ENCODE measurements around the gene ENPP1.

The ENPP1 gene

DNA sequence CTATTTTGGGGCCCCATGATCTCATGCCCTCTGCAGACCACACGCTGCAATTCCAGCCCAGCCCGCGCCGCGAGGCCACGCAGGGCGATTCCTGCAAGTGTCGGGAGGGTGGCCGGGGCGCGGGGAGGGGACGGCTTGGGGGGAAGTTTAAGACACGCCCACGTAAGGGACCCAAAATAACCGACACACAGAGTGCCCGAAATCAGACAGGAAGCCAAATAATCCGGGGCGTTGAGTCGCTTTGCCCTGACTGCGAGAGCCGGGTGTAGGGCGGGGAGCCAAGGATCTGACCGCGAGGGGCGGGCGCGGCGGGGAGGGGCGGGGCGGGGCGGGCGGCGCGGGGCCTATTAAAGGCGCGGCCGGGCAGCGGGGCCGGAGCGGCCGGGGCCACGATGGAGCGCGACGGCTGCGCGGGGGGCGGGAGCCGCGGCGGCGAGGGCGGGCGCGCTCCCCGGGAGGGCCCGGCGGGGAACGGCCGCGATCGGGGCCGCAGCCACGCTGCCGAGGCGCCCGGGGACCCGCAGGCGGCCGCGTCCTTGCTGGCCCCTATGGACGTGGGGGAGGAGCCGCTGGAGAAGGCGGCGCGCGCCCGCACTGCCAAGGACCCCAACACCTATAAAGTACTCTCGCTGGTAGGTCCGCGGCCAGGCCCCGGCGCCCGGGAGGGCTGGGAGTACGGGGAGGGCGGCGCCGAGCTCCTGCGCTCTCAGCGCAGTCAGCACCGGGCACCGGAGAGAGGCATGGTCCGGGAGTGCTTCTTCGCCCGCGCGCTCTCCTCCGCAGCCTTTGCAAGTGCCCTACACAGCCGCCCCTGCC is at the start of gene ENPP1:
Gene ENPP1 (plus strand): TSS at position 377 of the 816 bp plus-strand sequence. CDS start 16 bp downstream, at position 393.
- no peak for FAIRE-seq

DNA sequence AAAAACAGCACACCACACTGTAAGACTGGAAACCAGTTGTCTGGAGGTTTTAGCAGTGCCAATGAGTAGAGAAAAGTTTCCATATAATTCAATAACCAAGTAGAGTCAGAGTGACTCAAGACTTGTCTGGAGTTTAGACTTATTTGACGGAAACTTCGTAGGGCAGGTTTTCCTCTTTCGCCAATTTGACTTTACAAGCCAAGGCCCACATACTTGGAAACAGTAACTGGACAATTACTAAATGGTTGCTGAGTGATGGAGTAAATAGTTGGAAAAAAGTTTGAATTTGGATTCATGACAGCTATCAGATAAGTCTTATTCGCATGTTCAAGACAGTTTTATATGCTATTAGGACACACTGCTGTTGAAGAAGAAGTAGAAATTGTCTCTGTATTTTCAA is 48.9 kb upstream of the ENPP1 start:
- FAIRE-seq: no peak

DNA sequence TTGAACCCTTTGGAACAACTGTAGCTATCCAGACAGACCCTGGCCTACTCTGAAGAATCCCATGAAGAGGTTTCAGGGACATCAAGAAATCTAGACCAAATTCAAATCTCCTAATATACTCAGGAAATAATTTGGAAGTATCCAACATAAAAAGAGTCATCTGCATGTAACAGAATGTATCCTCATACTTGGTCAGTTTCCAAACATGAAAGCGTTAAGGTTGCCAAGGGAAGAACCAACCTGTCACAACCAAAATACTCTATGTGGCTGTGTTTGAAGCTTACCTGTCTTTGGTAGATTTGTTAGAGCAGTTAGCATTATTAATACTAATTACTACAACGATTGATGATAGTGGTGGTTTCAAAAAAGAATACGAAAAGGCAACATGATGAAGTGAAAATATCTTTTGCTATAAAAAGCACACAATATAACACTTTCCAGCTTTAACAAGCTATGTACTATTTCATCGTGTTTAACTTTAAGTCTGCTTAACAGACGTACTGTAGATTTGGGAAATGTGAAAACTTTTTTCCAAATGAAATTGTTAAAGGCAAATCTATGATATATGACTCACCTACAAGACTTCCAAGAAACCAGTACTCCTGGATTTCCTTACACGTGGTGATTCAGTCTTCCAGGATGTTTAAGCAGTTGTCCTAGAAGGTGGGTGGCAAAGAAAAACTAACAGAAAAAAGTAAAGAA is 46.6 kb upstream of the ENPP1 start:
- FAIRE-seq: no peak

DNA sequence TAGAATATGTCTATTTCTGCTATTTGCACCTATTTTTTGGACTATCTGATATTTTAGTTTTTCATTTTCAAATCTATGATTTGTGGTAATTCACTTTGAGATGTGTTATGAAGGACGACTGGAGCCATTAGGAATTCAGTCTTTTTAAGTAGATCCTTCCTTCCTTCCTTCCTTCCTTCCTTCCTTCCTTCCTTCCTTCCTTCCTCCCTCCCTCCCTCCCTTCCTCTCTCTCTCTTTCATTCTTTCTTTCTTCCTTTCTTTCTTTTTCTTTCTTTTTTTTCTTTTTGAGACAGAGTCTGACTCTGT is 46.1 kb upstream of the ENPP1 start:
- FAIRE-seq: no peak

DNA sequence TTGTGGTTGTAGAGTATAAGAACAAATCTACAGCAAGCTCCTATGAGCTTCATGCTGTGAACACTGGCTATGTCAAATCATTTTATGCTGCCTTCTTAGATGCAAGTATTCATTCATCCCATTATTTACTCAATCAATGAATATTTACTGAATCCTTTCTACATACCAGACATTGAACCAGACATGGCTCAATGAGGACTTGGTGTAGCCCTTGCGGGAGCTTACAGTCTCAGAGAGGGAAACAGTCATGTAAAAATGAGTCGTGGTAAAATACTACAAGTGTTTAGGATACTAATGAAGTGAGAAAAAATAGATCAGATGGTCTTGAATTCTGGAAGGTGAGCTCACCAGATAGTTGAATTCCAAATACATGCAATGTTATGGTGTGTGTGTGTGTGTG is 44.8 kb upstream of the ENPP1 start:
- no peak for FAIRE-seq

DNA sequence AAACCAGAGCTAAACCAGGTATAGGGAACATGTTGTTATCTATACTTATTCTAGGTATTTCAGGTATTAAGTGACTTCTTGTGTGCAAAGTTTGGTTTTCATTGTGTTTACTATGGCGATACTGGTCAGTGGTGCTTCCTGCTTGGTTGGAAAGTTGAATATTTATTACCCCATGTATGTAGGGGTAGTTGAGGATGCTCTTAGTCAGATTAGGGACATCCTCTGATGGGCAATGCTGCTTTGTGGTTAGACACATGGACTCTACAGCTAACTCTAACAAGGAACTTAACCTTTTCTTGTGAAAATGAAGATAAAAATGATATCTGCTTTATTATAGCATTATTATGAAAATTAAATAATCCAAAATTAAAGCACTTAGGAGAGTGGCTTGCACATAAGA is 44.1 kb upstream of the ENPP1 start:
- no peak for FAIRE-seq

DNA sequence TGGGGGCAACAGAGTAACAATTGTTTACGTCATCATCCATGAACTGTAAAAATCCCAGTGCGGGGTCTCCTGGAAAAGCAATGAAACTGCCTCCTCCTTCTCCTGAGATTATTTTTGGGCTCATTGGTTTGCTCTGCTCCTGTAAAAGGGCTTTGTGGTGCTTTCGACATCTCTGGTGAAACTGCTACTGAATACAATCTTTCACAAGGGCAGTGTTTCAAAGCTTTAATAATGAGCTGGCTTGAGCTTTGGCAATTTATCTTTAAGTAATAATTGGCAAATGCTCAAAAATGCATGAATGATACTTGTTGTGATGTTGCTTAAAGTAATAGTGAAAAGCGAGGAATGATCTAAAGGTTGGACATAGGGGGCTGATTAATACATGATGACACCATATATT is 43.5 kb upstream of the ENPP1 start:
- FAIRE-seq: no peak

DNA sequence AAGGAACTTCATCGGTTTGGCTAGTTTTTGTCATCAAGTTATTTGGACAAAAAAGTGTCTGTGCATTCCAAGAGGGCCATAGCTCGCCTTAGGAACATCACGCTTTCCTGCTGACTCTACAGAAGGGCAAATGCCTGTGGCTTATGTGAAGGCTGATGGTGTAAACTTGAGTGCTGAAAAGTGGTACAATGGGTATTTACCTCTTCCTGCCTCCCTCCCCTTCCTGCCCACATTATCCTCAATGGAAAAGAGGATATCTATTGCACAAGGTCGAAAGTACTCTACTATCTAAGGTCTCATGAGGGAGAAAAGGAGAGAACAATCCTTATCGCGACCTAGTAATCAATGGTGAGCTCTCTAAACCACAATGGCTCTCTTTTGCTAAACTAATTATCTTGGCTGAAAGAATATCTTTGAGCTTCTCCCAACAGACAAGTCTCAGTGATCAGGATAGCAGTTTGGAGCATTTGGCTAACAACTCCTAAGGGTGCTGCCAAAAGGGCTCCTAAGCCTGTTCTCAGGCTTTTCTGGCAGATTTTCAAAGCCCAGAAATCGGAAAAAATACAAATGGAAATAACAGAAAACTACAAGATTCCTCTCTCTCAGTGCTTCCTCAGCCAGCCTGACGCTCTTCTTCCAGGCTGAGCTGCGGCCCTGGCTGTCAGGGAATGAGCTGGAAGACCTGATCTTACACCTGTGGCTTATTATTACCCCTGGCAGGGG is 42.6 kb upstream of the ENPP1 start:
- FAIRE-seq: no peak

DNA sequence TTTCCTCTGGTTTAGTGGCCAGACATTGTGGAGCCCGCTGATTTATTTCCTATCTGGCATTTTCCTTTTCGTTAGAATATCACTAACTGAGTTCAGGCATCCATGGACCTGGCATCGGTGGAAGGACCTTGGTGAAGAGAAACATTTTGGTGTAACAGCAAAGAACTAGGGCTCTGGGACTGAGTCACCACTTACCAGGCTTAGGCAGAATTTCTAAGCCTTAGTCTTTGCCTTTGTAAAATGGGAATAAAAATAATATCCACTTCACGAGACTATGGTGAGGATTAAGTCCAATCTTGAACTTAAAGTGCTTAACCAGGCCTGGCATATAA is 42.0 kb upstream of the ENPP1 start:
- FAIRE-seq: no peak

DNA sequence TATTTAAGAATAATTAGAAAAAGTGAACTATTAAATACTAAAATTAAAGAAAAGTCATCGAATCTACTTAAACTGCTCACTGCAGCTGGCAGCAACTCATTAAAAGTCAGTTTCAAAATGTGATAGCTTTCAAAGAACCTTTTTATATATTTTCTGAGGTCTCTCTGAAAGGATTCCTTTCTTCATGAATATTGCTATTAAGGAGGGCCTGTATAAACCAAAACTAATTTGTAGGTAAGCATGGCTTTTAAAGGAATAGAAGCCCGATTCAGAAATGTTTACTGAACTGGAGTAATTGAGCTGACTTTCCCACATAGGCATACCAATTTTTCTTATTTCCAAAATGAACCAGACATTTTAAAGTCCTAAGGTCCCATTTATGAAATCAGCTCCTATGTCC is 41.2 kb upstream of the ENPP1 start:
- no peak for FAIRE-seq

DNA sequence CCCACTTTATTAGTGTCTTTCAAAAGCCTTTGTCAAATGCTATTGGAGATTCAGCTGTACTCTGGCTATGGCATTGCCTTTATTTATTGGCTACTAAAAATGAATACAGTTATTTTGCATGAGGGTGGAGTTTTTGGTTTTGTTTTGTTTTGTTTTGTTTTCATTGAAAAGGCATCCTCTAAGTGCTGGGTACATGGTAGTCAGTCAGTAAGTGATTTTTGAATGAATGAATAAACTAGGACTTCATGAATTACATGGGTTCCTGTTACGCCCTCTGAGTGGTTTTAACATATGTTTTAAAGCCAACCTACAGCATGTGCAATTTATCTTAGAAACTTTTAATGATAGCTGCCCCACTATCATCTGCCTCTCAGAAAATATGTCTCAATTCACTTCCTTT is 38.9 kb upstream of the ENPP1 start:
- no peak for FAIRE-seq

DNA sequence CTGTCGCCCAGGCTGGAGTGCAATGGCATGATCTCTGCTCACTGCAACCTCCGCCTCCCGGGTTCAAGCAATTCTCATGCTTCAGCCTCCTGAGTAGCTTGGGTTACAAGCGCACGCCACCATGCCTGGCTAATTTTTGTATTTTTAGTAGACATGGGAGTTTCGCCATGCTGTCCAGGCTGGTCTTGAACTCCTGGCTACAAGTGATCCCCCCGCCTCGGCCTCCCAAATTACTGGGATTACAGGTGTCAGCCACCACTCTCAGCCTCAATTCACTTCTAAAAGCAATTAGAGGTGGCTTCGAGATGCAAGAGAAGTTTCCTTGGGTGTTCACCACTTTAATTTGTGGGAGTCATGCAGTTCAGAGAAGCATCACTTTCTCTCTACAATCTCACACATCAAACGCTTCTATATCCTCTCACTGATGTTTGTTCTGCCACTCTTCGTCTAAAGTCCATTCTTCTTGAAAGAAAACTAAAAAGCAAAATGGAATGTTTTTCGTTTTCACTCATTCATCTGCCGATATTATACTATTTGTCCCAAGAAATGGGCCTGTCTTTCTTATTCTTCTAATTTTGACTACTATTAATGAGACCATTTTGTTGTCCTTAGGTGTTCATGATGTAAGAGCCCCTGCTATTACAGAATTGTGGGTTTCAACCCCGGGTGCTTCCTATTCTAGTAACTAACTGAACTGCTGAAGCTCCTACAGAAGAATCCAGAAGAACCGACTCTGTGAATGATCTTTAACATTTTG is 38.3 kb upstream of the ENPP1 start:
- FAIRE-seq: no peak

DNA sequence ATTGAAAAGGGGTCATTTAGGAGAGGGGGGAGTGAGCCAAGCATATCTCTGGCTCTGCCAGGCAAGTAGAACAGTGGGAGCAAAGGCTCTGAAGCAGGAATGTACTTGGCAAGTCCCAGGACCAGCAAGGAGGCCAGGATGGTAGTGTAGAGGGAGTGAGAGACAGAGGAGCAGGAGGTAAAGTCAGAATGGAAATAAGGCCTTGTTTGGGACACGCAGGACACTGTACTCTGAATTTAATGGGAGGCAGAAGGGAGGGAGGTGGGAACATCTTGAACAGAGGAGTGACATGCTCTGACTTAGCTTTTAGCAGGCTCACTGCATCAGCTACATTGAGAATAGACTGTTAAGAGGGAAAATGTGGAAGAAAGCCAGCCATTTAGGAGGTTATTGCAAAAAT is 37.0 kb upstream of the ENPP1 start:
- no peak for FAIRE-seq

DNA sequence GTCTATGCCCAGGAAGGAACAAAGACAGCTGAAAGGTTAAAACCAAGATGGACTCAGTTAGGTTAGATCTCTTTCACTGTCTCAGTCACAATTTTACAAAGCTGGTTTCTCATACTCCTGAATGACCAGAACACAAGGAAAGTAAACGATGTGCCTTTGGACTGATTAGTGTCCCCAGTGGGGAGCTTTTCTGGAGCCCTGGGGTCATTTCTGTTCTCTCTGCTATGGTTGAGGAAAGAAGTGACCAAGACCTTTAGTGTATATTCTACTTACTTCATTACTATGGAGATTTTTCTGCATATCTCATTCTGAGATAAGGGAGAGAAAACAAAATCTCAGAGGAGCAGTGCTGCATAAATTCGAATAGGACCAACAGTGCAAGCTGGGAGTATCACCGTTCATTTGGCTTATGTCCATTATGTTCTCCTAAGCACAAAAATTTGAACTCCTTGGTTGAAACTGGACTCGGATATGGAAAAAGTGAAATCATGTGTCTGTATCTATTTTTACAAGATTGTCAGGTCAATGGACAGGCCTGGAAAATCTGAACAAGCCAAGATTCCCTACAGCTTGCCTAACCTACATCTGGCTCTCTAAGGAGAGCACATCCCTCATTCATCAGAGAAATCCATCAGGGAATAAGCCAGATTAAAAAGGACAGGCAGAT is 34.4 kb upstream of the ENPP1 start:
- no peak for FAIRE-seq

DNA sequence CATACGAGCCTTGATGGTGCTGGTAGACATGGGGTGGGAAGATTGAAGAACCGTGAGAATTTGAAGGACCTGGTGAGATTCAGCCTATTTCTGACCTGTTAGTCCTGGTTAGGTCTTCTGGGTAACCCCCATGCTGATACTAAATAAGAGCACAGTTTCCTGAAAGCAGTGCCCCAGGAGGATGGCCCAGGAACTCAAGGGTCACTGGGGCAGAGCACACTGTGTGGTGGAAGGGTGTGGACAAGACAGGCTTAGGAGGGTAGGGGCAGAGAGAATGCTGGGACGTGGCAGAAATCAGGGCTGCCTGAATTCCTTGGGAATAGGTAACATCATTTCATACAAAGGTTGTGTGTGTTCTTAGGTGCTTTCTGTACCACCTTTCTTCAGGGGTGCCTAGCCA is 31.9 kb upstream of the ENPP1 start:
- FAIRE-seq: no peak

DNA sequence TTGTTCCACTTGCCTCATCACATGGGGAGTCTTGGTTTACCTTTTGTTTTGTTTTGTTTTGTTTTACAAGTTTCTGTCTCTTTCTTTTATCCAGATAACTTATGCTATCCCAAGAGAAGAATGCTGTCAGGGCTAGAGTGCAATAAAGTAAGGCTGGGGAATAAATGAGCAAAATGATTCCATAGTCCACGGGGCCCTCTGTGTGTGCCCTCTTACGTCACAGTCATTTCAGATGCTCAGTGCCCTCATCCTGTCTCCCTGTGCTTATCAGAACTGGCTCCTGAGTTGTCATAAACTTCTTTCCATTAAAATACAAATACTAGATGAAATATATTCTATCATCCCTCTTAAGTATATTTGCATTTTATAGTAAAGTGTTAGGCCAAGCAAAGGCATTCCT is 30.8 kb upstream of the ENPP1 start:
- no peak for FAIRE-seq

DNA sequence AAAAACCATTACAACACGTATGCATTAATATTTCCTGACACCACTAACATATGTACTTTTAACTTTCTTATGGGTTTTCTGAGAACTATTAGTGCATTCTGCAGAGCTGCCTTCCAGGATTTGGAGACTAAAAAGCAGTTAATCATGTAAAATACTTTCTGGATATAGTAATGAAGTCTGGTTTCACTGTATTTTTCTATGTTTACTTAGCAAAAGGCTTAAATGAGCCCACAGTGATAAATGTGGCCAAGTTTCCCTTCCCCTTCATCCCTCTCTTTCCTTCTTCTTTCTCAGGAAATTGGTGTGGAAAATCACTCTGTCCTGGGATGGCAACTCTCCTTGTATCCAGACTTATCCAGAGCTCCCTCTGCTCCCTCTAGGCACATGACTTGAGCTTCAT is 29.7 kb upstream of the ENPP1 start:
- no peak for FAIRE-seq

DNA sequence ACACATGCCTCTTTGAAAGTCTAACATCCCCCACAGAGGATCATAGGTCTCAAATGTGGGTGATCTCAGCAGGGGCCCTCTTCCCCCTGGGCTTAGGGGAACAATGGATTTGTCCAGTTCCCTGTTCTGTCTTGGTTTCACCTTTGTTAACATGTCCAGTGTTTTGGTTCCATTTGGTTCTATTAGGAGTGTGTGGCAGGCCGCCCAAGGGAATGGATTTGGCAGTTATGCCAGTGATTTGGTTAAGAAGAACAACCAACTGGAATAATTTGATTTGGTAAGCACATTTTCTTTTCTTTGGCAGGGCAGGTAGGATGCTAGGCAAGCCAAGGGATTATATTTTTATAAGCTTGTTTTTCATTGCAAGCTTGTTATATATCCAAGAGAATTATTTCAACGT is 28.5 kb upstream of the ENPP1 start:
- no peak for FAIRE-seq

DNA sequence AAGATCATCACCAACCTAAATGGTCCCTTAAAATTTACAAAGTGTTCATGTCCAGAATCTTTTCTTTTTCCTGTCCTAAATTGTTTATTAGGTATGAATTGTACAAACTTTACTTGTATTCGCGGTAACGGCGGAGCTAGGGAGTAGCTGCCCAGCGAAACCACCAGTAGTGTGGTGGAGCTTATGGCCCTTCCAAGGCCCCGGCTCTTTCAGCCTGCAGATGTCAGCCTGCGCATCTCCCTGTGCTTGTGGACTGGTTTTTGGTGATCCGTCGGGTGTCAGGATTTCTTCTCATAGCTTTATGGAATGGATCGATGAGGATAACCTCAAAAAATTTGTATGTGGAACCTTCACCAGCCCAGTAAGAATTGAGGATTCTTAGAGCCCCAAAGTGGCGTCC is 27.2 kb upstream of the ENPP1 start:
- FAIRE-seq: no peak

DNA sequence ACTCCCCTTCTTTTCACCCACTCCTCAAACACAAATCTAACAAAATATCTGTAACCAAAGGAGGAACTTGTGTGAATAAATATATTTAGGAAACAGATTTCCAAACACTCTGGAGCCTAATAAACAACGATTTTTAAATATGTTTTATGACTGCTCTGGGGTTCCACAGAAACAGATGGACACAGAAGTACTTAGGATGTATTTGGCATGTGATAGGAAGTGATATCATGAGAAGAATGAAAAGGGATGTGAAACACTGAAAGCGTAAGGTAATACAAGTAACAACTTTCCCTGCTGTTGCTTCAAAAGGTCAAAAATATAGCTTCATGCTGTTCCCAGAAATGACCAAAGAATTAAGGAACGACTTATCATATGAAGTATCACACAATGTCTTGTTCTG is 26.1 kb upstream of the ENPP1 start:
- no peak for FAIRE-seq

DNA sequence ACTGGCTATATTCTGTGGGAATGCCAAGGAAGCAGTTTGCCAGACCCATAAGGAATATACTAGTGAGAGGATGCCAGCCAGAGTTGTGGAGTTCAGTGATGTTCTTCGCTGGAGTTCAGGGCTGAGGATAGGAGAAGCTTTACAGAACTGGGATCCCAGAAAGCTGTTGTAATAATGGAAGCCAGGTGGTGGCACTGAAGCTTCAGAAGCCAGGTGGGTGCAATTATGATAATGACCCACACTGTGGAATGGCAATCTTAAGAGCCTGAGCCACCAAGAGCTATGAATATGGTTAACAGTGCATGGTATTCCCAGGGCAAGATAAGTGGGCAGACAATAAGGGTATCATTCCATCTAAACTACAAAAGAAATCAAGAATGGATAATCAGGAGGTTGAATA is 25.1 kb upstream of the ENPP1 start:
- FAIRE-seq: no peak

DNA sequence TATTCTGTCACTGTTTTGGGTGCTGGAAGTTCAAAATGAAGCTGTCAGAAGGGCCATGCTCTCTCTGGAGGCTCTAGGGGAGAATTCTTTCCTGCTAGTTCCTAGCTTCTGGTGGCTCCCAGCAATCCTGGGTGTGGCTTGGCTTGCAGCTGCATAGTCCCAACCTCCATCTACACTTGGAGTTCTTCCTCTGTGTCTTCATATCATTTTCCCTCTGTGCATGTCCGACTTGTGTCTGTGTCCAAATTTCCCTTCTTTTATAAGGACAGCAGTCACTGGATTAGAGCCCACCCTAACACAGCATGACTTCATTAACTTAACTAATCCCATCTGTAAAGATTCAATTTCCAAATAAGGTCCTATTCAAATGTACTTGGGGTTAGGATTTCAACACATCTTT is 23.3 kb upstream of the ENPP1 start:
- no peak for FAIRE-seq

DNA sequence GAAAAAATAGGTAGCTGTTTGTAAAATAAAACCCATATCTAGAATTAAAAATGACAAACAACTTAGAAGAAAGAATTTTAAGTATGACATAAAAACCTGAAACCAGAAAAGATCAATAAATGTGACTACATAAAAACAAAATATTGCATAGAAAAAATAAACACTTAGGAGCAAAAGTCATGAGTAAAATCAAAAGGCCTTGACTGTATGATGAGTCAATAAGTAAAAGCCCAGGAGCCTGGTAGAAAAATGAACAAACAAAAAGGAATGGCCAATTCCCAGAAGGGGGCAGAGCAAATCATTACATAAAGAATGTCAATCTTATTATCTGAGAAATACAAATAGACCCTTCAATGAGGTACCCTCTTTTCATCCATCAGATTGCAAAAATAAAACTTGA is 20.7 kb upstream of the ENPP1 start:
- FAIRE-seq: no peak

Data from colon (tissue), 2 donors.